ACC112 (cell line): ENCODE measurements around the gene VEGFD.

Experiments
- H2AFZ ChIP-seq: fragments of 200-600 bp; sonication (generic); one replicate; pipeline ENCODE4 v1.6.0; 2017; ENCODE audit warnings: antibody characterized with exemption, low read length; ENCODE audit not compliant: unreplicated experiment
- H3K27ac ChIP-seq: fragments of 200-600 bp; sonication (generic); 2 replicates; pipeline ENCODE4 v1.5.1; 2014; ENCODE audit warnings: low read depth, mild to moderate bottlenecking, antibody characterized with exemption, low read length, moderate library complexity
- H3K27me3 ChIP-seq: fragments of 200-600 bp; sonication (generic); 2 replicates; pipeline ENCODE4 v1.6.1; 2014; ENCODE audit warnings: mild to moderate bottlenecking, antibody characterized with exemption, low read length, moderate library complexity, mixed read lengths; ENCODE audit not compliant: insufficient read depth
- H3K36me3 ChIP-seq: fragments of 200-600 bp; sonication (generic); 2 replicates; pipeline ENCODE4 v1.6.1; 2016; ENCODE audit warnings: mild to moderate bottlenecking, antibody characterized with exemption, low read length, moderate library complexity, mixed read lengths; ENCODE audit not compliant: insufficient read depth
- H3K4me1 ChIP-seq: fragments of 200-600 bp; sonication (generic); one replicate; pipeline ENCODE4 v1.6.1; 2016; ENCODE audit warnings: low read length, mixed read lengths; ENCODE audit not compliant: insufficient read depth, unreplicated experiment, control insufficient read depth
- H3K4me3 ChIP-seq: fragments of 200-600 bp; sonication (generic); 2 replicates; pipeline ENCODE4 v1.5.1; 2014; ENCODE audit warnings: mild to moderate bottlenecking, low read depth, low read length
- H3K79me2 ChIP-seq: fragments of 200-600 bp; sonication (generic); one replicate; pipeline ENCODE4 v1.6.0; 2016; ENCODE audit warnings: low read length; ENCODE audit not compliant: control insufficient read depth, unreplicated experiment, insufficient read depth

Gene VEGFD

DNA sequence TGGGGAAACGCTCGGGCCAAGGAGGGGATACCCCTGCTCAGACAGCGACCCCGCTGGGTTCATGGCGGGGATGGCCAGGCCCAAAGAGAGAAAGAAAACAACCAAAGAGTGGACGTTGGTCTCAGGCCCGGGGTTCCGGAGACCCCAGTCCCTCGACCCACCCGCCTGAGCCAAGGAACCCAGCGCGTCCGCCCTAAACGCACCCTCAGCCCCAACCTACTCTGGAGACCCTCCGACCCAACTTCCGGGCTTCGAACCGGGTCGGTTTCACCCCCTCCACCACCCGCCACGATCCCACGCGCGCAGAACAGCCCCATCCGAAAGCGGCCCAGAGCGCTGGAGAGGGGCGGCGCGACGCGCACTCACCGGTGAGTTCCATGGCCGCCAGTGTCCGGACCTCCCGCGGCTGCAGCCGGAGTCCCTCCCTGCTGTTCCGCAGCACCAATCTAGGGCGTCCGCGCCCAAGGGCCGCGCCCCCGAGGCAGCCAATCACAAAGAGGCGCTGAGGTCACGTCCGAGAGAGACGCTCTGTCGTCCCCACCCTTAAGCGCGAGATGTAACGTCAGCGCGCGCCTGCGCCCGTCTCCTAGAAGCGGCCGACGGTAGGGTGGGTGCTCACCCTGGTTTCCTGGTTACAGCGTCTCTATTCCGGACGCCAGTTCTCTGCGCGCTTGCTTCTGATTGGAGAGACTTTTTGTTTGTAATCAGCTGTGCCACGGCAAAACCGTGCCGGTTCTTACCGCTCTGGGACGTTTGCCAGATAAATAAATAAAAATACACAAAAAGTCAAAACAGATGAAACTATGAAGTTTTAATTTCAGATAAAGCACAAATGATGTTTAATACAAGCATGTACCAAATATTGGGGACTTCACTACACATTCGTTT is 48.8 kb downstream of the VEGFD start, which contains the start of gene PIGA:
Gene PIGA, minus strand, starts transcription at position 389 of the 888 bp plus-strand sequence. CDS start 3,593 bp downstream, outside the sequence.
- Histone ChIP-seq H3K4me1 (peaks cover 12% of the 10 kb centered on the region), H2AFZ (peak within 1 kb of the TSS; percentile 98), H3K27me3 (peaks cover 24% of the 10 kb centered on the region; the same call in 1 of the 2 replicates), H3K79me2 (peaks cover 33% of the 10 kb centered on the region), H3K36me3 (peaks cover 11% of the 10 kb centered on the region; the same call in 1 of the 2 replicates), H3K27ac (peak within 1 kb of the TSS; percentile 97), H3K4me3 (peak within 1 kb of the TSS; percentile 100)

DNA sequence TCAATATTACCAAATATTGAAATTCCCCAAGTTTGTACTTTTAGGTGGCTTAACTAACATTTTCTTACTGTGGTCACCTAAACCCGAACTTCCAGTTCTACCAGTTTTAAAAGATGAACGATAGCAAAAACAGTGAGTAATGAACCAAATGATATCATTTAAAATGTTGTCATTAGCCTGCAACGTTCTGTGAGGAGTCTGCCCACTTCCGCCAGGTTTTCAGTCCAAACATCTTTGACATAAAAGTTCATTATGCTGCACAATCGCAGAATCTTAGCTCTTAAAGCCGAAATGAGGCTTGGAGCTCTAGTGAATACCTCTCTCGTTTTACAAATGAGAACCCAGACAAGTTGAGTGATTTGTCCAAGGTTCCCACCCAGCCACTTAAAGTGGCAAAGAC is 49.7 kb downstream of the VEGFD start:
- peaks cover 12% of the 10 kb centered on the region for H3K4me1 ChIP-seq
- H2AFZ ChIP-seq: peak overlapping the region; percentile 60
- H3K79me2 ChIP-seq: peaks cover 33% of the 10 kb centered on the region
- H3K27me3 ChIP-seq: peaks cover 18% of the 10 kb centered on the region; the same call in 1 of the 2 replicates
- H3K27ac ChIP-seq: peak overlapping the region; percentile 80
- H3K4me3 ChIP-seq: peak overlapping the region; percentile 100
- peaks cover 11% of the 10 kb centered on the region; the same call in 1 of the 2 replicates for H3K36me3 ChIP-seq

DNA sequence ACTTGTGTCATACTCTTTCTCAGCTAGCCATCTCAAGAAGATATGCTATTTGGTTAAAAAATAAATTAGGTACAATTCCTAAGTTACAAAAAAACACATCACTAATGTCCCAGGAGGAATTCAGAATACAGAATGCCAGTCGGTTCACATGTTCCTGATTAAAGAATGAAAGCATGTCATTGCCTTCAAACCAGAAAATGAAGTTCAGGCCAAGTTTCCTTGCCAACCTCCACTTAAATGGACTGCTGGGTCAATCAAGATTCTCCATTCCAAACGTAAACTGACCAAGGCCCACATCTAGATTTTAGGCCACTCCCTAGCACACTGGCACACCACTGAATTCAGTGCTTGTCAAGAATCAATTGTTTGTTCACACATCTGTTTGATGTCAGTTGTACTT is 55.4 kb downstream of the VEGFD start:
- Histone ChIP-seq H3K4me3 (no peak overlapping the region), H3K4me1 (peaks cover under 1% of the 10 kb centered on the region), H3K27ac (no peak overlapping the region), H3K79me2 (peaks cover 19% of the 10 kb centered on the region), H2AFZ (no peak overlapping the region), H3K27me3 (no peaks in the 10 kb centered on the region), H3K36me3 (peaks cover 24% of the 10 kb centered on the region)

DNA sequence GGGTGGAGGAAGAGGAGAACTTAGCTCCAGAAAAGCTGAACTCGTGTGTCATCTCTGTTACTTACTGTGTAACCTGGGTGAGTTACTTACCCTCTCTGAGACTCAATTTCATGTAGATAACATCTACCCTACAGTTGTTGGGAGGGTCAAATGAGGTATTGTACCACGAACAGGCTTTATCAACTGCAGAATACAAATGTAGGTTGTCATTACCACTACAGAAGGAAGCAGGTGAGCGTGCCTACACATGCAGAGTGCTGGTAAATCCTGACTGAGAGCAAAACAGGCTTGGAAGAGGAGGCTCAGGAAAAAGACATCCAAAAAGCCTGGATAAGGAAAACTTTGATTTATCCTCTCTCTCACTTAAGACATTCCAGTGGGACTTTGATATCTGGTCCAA is 56.1 kb downstream of the VEGFD start:
- no peaks in the 10 kb centered on the region for H3K4me1 ChIP-seq
- no peak overlapping the region for H2AFZ ChIP-seq
- H3K27me3 ChIP-seq: no peaks in the 10 kb centered on the region
- H3K79me2 ChIP-seq: peaks cover 12% of the 10 kb centered on the region
- no peak overlapping the region for H3K4me3 ChIP-seq
- H3K27ac ChIP-seq: no peak overlapping the region
- peaks cover 30% of the 10 kb centered on the region for H3K36me3 ChIP-seq

DNA sequence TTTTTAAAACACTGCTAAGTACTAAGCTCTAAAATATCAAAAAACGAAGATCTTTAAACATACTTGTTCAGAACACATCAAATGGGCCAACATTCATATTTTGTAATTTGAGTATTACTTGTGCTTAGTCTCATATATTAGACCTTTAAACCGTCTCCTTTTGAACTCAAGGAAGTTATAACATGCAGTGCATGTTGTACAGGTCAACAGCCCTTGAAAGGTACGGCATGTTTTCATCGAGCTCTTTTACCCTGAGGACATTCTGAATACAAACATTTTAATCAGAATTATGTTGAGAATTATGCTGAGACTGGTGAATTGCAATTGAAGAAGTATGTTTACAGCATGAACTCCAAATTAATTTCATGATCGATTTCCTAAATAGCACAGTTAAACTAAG is 61.7 kb downstream of the VEGFD start:
- Histone ChIP-seq H3K27me3 (no peaks in the 10 kb centered on the region), H3K79me2 (no peaks in the 10 kb centered on the region), H3K4me1 (no peaks in the 10 kb centered on the region), H2AFZ (no peak overlapping the region), H3K36me3 (peaks cover 33% of the 10 kb centered on the region), H3K4me3 (no peak overlapping the region), H3K27ac (no peak overlapping the region)

DNA sequence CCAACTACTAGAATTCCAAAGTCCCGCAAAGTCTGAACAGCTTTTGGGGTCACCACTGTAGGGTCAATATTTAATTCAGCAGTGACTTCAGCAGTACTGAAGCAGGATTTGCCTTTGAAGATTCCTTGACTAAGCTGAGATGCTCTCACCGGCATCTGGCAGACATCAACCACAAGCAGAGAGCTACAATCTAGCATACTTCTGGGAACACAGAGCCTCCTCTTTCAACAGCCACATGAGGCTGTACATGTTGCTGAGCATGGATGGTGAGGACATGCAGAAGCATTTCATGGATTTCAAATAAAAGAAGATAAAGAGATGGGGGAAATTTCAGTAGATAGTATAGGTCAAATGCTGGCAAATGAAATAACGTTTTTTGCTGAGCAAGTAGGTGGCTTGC is 62.1 kb downstream of the VEGFD start:
- Histone ChIP-seq H3K4me3 (no peak overlapping the region), H2AFZ (no peak overlapping the region), H3K36me3 (peaks cover 33% of the 10 kb centered on the region), H3K79me2 (no peaks in the 10 kb centered on the region), H3K27me3 (no peaks in the 10 kb centered on the region), H3K27ac (no peak overlapping the region), H3K4me1 (no peaks in the 10 kb centered on the region)

DNA sequence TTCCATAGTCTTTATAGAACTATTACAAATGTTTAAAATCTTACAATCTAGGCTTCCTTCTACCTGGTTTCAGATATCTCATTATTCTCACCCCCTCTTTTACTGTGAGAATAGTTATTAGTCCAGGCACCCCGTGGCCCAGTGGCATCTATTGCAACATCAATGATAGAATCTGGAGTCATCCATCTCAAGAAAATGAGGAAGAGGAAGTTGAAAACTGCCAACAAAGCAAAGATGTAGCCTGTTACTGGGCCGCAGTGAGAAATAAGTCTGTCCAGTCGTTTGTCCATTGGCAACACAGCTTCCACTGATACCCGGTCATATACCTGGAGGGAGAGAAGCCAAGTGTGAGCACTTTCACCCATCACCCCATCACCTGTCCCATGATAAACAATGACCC is 62.8 kb downstream of the VEGFD start:
- Histone ChIP-seq H3K4me1 (no peaks in the 10 kb centered on the region), H3K27me3 (no peaks in the 10 kb centered on the region), H3K36me3 (peaks cover 33% of the 10 kb centered on the region), H3K27ac (no peak overlapping the region), H3K79me2 (no peaks in the 10 kb centered on the region), H2AFZ (no peak overlapping the region), H3K4me3 (no peak overlapping the region)

DNA sequence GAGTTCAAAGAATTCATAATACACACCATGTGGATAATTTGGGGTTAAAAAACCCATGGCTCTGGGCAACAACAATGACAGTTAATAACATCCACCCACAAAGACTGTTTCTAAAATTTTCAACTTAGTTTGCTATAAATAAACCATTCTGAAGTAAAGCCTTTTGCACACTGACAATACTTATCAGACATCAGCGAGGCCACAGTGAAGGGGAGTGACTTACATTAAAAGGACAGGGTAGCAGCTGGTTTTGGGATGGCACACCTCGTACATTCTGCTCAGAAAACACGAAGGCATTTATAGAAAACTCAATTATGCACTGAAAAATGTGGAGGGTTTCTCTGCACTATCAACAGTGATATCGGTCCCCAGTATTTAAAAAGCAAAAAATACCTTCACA is 63.9 kb downstream of the VEGFD start:
- H3K27me3 ChIP-seq: no peaks in the 10 kb centered on the region
- H3K4me1 ChIP-seq: no peaks in the 10 kb centered on the region
- H3K36me3 ChIP-seq: peaks cover 30% of the 10 kb centered on the region

DNA sequence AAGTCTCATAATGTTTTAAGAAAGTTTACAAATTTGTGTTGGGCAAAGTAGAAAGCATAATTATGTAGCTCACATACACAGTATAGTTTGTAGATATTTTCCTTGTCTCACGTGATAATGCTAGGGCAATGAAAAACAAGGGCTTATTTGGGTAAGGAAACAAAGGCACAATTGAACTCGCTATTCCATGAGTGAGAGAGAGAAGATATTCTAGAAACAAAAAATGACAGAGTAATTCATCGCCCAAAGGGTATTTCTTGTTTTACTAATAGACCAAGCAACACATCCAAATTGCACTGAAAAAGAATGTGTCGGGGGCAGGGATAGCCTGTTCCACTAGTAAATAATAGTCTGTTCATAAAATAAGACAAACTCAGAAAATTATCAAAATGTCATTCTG is 65.1 kb downstream of the VEGFD start:
- Histone ChIP-seq H3K4me1 (no peaks in the 10 kb centered on the region), H3K36me3 (peaks cover 22% of the 10 kb centered on the region), H3K27me3 (no peaks in the 10 kb centered on the region), H3K27ac (no peak overlapping the region), H3K79me2 (no peaks in the 10 kb centered on the region), H3K4me3 (no peak overlapping the region), H2AFZ (no peak overlapping the region)

More for the DNA sequence above, 63.9 kb downstream of the VEGFD start:
- H3K27ac ChIP-seq: no peak overlapping the region
- H3K4me3 ChIP-seq: no peak overlapping the region
- H3K79me2 ChIP-seq: no peaks in the 10 kb centered on the region
- no peak overlapping the region for H2AFZ ChIP-seq

DNA sequence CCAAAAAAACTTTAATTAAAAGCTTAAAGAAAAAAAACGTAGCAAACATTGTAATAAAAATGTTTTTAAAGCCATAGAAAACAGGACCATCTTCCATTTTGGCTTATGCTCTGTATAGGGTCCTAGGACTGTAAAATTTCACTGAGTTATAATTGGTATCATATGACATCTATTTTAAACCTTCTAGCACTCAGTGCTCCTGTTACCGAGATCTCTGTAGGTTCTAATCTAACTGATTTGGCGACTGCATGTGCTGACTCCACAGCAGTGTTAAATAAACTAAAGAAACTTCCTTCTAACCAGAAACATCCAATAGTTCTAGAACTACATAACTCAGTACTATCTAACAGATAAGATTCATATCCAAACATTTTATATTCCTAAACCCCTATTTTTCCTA is 68.7 kb downstream of the VEGFD start, which contains the start of gene ASB11:
Gene ASB11, minus strand, starts transcription at position 132 of the 400 bp plus-strand sequence. Its CDS starts 35 bp downstream, at position 97.
- Histone ChIP-seq H3K79me2 (no peaks in the 10 kb centered on the region), H3K4me3 (no peak within 1 kb of the TSS), H3K36me3 (no peaks in the 10 kb centered on the region), H3K27ac (no peak within 1 kb of the TSS), H3K4me1 (no peaks in the 10 kb centered on the region), H2AFZ (peak within 1 kb of the TSS; percentile 14), H3K27me3 (no peaks in the 10 kb centered on the region)

DNA sequence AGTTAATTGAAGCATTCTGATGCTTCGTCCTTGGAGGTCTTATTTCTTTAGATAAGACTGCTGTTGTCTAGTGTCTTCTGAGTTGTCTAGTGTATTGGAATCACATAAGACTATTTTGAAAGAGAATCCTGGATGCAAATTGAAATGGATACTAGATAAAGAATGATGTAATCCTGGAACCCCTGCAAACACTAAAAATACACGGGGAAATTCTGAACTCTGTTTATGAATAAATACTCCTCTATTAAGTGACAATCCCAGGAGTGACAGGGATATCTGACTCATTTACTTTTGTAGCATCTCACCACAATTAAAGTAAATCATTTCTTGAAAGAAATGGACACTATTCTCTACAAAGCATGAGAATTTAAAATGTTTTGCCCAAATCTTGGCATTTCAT is 69.7 kb downstream of the VEGFD start:
- no peaks in the 10 kb centered on the region for H3K36me3 ChIP-seq
- H3K4me1 ChIP-seq: peaks cover 2% of the 10 kb centered on the region
- H2AFZ ChIP-seq: peak overlapping the region; percentile 14
- no peaks in the 10 kb centered on the region for H3K79me2 ChIP-seq
- no peak overlapping the region for H3K4me3 ChIP-seq
- H3K27ac ChIP-seq: no peak overlapping the region
- no peaks in the 10 kb centered on the region for H3K27me3 ChIP-seq
